ENCODE results near the gene IGF1R. TPM values are rescaled to one million over a fixed set of nuclear protein-coding genes. Genes with fewer than 3 reads are reported as not detected.
"Not testable (repeated sequence)": the region's sequence is repeated elsewhere in the genome, so short reads cannot be mapped to it uniquely, and the experiment has no call there.

The IGF1R gene
- total RNA-seq, 1 donor from 2014 or later = 85.9 TPM

- ATAC-seq (no peak), DNase-seq (ENCODE audit: low spot score) (no peak)
- intact Hi-C loops (cut with DNase I) = no loop called here
These were observed 303.4 kb downstream of the IGF1R start for GRCh38 chr15:98951493-98952320.

- DNase-seq (ENCODE audit: low spot score) (no peak), ATAC-seq (no peak)
- intact Hi-C loops (cut with DNase I) = no loop called here
These were observed 304.1 kb downstream of the IGF1R start for GRCh38 chr15:98952381-98952803.

- DNase-seq (ENCODE audit: low spot score) (no peak), ATAC-seq (peak; percentile 61)
- intact Hi-C loops (cut with DNase I) = no loop called here
These were observed 304.9 kb downstream of the IGF1R start for GRCh38 chr15:98953000-98953787.

- no peak for DNase-seq (ENCODE audit: low spot score)
- intact Hi-C loops (cut with DNase I) = no loop called here
- ATAC-seq = peak; percentile 75
These were observed 305.6 kb downstream of the IGF1R start for GRCh38 chr15:98953968-98954367.

GRCh38 chr15:98954411-98954810, 306.1 kb downstream of the IGF1R start:
- intact Hi-C loops (cut with DNase I) = no loop called here
- DNase-seq (ENCODE audit: low spot score) = peak; percentile 79
- ATAC-seq = peak; percentile 86

- ATAC-seq (no peak), DNase-seq (ENCODE audit: low spot score) (peak; percentile 76)
- intact Hi-C loops (cut with DNase I) = no loop called here
These were observed 307.0 kb downstream of the IGF1R start for GRCh38 chr15:98955331-98955730.

- intact Hi-C loops (cut with DNase I) = no loop called here
- no peak for DNase-seq (ENCODE audit: low spot score)
- no peak for ATAC-seq
These were observed 307.8 kb downstream of the IGF1R start for GRCh38 chr15:98955961-98956723.

- intact Hi-C loops (cut with DNase I) = no loop called here
- ATAC-seq (no peak), DNase-seq (ENCODE audit: low spot score) (no peak)
These were observed 308.6 kb downstream of the IGF1R start for GRCh38 chr15:98956796-98957553.

GRCh38 chr15:98957655-98958054, 309.3 kb downstream of the IGF1R start:
- intact Hi-C loops (cut with DNase I) = no loop called here
- no peak for ATAC-seq
- DNase-seq (ENCODE audit: low spot score) = no peak

- no peak for DNase-seq (ENCODE audit: low spot score)
- intact Hi-C loops (cut with DNase I) = no loop called here
- no peak for ATAC-seq
These were observed 309.7 kb downstream of the IGF1R start for GRCh38 chr15:98958076-98958475.

GRCh38 chr15:98958918-98959639, 310.7 kb downstream of the IGF1R start:
- no peak for DNase-seq (ENCODE audit: low spot score)
- intact Hi-C loops (cut with DNase I) = no loop called here
- ATAC-seq = no peak

GRCh38 chr15:98959640-98960007, 311.3 kb downstream of the IGF1R start:
- intact Hi-C loops (cut with DNase I) = no loop called here
- DNase-seq (ENCODE audit: low spot score) (no peak), ATAC-seq (no peak)

- ATAC-seq (no peak), DNase-seq (ENCODE audit: low spot score) (no peak)
- intact Hi-C loops (cut with DNase I) = no loop called here
These were observed 312.3 kb downstream of the IGF1R start for GRCh38 chr15:98960555-98961050.

- no peak for ATAC-seq
- DNase-seq (ENCODE audit: low spot score) = no peak
- intact Hi-C loops (cut with DNase I) = no loop called here
These were observed 315.1 kb downstream of the IGF1R start for GRCh38 chr15:98963444-98963843.

GRCh38 chr15:98964466-98965133, 316.3 kb downstream of the IGF1R start:
- intact Hi-C loops (cut with DNase I) = no loop called here
- DNase-seq (ENCODE audit: low spot score) (no peak), ATAC-seq (no peak)

- intact Hi-C loops (cut with DNase I); ATAC-seq: not testable (repeated sequence)
These were observed 316.8 kb downstream of the IGF1R start for GRCh38 chr15:98965134-98965491.

GRCh38 chr15:98965597-98965996, 317.3 kb downstream of the IGF1R start:
- no peak for ATAC-seq
- DNase-seq (ENCODE audit: low spot score) = no peak
- intact Hi-C loops (cut with DNase I) = no loop called here

More at GRCh38 chr15:98965134-98965491, 316.8 kb downstream of the IGF1R start:
- not testable (repeated sequence) for DNase-seq (ENCODE audit: low spot score)

All from sciatic nerve (tissue), 2 donors.